CD4-positive, alpha-beta T cell treated with Interleukin-17A for 4 hours (primary cell): ENCODE measurements around the gene SLC38A11.
"Not testable (repeated sequence)": the region's sequence is repeated elsewhere in the genome, so short reads cannot be mapped to it uniquely, and the experiment has no call there.

Experiments used
- DNase-seq: peaks from one replicate; pipeline ENCODE4 v3.0.0-alpha.2; 2020; ENCODE audit warnings: mixed read lengths

The SLC38A11 gene, protein sequence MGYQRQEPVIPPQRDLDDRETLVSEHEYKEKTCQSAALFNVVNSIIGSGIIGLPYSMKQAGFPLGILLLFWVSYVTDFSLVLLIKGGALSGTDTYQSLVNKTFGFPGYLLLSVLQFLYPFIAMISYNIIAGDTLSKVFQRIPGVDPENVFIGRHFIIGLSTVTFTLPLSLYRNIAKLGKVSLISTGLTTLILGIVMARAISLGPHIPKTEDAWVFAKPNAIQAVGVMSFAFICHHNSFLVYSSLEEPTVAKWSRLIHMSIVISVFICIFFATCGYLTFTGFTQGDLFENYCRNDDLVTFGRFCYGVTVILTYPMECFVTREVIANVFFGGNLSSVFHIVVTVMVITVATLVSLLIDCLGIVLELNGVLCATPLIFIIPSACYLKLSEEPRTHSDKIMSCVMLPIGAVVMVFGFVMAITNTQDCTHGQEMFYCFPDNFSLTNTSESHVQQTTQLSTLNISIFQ

DNA sequence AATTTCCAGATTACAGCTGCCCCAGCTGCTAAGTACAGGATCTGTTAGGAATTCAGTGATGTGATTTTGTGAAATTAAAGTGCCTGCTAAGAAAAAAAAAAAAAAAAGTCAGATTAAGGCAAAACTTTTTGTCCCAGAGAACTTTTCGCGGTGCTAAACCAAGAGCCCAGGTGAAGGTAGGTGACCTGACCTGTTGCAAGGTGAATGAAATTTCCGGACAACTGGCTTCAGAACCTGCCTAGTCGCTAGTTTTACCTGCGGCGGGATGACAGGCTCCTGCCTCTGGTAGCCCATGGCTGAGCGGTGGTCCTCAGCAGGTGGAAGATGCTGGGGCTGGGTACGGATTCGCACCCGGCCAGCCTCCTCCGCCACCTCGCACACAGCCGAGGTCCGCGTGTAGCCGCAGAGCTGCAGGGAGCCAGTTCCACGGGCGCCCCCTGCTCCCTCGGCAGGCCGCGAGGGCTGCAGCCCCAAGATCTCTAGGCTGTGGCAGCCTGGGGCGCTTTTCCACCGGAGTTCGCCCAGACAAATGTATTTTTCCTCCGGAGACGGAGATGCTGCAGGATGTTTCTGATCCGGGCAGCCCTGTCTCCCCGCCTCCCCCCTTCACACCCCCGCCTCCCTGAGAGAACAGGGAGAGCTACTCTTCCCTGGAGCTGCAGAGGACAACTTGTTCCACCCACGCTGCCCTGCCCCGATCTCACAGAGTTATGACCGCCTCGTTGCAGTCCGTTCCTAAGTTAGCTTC is at the start of gene SLC38A11:
SLC38A11 (minus strand) TSS at position 572 of the 748 bp plus-strand sequence; CDS start at position 294, 278 bp downstream.
- DNase-seq: no peak

DNA sequence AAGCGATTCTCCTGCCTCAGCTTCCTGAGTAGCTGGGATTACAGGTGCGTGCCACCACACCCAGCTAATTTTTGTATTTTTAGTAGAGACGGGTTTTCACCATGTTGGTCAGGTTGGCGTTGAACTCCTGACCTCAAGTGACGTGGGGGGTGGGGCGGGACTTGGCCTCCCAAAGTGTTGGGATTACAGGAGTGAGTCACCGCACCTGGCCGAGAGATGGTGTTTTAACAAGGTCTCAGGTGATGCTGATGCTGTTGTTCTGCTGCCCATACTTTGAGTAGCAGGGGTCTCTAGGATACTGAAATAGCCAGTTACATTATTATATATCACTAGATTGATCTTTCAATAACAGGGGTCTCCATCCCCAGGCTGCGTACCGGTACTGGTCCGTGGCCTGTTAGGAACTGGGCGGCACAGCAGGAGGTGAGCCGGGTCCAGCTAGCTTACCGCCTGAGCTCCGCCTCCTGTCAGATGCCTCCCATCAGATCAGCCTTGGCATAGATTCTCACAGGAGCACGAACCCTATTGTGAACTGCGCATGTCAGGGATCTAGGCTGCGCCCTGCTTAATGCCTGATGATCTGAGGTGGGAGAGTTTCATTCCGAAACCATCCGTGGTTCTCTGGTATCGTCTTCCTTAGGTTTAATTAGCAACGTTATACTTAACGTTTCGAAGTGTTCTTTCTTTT is 48.3 kb upstream of the SLC38A11 start:
- DNase-seq: no peak

DNA sequence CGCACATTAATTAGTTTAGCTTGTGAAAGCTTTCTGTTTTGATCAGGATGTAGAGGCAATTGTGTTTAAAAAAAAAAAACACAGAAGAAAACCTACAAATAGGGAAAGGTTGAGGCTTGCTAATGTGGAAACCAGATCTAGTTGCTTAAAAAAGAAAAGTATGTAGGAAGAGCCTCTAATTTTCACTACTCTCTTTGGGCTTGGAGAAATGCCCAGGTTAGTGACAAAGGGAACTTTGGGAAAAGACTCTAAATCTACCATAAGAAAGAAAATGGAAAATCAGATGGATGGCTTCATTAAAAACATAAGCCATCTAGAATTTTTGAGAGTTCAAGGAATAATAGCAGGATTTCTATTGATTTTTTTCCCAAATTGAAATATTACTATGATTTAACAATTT is 47.3 kb upstream of the SLC38A11 start:
- DNase-seq: no peak

DNA sequence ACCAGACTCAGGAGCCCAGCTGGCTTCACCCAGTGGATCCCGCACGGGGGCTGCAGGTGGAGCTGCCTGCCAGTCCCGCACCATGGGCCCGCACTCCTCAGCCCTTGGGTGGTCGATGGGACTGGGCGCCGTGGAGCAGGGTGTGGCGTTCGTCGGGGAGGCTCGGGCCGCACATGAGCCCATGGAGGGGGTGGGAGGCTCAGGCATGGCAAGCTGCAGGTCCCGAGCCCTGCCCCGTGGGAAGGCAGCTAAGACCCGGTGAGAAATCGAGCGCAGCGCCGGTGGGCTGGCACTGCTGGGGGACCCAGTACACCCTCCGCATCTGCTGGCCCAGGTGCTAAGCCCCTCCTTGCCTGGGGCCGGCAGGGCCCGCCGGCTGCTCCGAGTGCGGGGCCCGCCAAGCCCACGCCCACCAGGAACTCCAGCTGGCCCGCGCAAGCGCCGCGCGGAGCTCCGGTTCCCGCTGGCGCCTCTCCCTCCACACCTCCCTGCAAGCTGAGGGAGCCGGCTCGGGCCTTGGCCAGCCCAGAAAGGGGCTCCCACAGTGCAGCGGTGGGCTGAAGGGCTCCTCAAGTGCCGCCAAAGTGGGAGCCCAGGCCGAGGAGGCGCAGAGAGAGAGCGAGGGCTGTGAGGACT is 39.5 kb upstream of the SLC38A11 start:
- not testable (repeated sequence) for DNase-seq

DNA sequence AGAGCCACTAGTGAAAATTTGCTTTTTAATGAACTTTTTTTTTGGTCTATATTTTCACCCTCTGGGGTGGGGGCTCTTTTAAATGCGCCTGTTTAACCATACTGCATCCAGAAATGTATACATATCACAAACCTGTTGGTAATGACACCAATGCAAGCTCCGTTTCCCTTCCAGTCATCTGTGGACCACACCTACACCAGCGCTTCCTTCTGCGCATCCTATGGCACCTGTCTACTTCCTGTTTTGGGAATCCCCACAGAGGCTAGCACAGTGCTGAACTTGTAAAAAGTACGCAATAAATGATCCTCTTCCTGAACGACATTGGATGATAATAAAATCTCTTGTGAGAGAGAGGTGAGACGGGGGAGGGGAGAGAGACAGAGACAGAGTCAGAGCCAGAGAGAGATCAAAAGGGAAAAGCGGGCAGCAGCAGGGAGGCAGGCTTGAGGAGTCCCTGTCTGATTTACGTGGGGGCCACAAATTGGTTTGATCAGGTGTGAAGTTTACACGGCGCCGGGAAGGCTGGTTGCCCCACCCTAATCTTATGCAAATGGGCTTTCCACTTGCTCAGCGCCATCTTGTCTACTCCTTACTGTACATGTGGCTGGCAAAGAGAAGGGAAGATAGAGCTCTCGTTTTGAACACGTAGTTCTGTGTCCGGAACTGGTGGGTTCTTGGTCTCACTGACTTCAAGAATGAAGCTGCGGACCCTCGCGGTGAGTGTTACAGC is 38.1 kb upstream of the SLC38A11 start:
- DNase-seq: no peak

DNA sequence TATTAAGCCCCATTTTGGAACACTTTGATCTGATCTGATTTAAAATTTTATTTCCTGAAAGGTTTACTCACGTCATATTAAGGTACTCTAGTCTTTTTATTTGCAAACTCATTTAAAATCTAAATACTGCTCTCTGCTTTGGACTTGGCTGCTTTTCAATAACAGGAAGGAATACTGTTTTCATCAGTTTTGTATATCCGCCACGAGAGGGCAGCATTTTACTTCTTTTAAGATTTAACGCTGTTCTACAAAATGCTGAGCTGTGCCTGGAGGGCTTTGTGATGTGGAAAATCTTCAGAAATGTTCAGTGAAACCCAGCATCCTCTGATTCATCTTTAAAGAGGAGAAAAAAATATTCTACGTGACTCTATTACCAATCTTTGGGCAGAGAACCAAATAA is 37.5 kb upstream of the SLC38A11 start:
- peak; percentile 48 for DNase-seq

DNA sequence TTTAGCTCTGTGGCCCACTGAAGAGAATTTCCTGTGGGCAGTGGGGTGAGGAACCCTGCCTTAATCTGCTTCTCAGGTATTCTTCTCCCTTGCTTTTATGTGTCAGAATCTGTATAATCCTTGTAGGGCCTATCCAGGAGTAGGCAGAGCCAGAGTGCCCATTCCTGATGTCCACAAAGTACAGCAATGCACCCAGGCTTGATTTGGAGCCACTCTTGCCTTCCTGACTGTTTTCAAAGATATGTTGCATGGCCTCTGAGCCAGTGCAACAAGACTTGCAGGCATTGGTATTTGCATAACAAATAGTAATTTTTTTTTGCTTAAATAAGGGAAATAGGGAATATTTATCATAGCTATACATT is 36.7 kb upstream of the SLC38A11 start:
- DNase-seq: not testable (repeated sequence)

DNA sequence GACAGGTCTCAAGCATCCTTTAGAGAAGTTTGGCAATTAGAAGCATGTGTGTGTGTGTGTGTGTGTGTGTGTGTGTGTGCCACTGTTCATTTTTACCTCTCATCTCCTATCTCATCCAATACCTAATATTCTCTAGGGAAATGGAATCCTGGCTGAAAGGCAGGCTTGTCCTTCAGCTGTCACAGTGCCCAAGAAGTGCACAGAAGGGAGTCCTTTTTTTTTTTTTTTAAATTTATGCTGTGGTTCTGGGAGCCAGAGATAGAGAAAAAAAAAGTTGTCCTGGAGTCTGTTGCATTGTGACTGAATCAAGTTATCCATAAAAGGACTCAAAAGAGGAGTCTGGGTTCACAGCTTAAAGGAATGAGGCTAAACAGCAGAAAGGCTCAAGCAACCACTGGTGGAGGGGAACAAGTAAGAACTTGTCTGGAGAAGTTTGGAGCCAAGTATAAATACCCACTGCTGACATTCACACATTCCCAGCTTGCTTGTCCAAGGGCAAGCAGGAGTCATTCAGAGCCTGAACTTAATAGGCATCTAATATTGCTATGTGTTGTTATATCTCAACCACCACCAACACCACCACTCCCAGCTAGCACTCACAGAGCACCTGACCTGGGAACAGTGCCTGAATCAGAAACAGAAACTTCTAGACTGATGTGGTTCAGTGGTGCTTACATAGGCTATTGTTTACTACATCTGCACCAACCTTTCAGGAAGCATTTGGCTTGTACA is 36.2 kb upstream of the SLC38A11 start:
- DNase-seq: not testable (repeated sequence)

DNA sequence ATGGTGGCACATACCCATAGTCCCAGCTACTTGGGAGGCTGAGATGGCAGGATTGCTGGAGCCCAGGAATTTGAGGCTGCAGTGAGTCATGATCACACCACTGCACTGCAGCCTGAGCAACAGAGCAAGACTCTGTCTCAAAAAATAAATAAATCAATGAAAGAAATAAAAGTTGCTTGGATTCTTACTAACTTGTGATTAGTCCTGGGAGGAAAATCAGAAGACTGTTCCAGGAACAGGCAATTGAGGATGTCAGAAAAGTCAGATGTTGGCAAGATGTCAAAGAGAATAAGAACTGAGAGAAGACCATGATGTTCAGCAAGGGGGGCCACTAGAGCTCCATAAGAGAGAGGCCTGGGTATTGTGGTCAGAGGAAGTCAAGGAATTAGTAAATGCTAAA is 35.6 kb upstream of the SLC38A11 start:
- DNase-seq: not testable (repeated sequence)

DNA sequence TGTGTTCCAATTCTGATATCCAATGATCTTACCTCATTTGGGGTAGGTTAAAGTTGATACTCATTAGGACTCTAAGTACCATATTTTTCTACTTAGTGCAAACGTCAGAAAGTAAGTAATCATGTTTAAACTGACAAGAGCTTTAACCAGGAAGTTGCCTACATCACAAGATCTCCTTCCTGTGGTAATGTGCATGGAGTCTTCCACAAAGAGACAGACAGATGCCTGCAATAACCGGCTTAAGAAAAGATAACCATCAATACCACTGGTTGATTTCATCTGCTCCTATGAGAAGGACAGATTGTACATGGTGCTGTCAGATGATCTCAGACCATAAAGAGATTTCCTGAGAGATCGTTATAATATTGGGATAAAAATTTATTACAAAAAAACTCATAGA is 33.5 kb upstream of the SLC38A11 start:
- DNase-seq: not testable (repeated sequence)

DNA sequence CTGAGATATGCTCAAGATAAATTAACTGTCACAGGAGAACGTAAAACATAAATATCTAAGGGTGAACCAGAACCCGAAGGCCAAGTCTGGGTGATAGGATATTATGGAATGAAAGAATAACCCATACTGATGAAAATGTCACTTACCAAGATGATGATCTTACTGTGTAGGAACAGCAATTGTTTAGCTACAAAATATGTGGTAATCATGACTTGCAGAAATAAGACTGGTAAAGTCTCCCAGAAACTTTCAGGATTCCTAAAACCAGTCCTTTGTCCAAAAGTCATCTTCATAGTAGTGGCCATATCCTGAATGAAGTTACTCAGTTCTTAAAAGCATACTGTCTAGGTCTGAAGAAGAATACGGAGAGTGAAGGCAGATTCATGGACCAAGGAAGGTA is 30.7 kb upstream of the SLC38A11 start:
- DNase-seq: not testable (repeated sequence)

DNA sequence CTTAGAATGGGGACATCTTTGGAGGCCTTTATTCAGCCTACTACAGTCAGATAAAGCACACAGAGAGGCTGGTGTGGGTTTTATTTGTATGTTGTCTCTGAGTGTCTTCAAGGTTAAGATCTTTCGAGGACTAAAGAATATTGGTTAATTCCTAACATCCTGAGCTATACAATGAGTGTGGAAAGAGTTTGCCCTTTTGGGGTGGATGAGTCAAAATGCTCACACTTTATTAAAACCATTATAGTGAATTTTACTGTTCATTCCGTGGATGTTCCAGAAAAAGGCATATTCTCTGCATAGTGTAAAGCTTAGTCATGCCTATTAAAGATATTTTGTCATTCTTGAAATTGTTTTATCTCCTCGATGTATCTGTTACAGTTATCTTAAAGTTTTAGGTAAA is 29.1 kb upstream of the SLC38A11 start:
- no peak for DNase-seq

DNA sequence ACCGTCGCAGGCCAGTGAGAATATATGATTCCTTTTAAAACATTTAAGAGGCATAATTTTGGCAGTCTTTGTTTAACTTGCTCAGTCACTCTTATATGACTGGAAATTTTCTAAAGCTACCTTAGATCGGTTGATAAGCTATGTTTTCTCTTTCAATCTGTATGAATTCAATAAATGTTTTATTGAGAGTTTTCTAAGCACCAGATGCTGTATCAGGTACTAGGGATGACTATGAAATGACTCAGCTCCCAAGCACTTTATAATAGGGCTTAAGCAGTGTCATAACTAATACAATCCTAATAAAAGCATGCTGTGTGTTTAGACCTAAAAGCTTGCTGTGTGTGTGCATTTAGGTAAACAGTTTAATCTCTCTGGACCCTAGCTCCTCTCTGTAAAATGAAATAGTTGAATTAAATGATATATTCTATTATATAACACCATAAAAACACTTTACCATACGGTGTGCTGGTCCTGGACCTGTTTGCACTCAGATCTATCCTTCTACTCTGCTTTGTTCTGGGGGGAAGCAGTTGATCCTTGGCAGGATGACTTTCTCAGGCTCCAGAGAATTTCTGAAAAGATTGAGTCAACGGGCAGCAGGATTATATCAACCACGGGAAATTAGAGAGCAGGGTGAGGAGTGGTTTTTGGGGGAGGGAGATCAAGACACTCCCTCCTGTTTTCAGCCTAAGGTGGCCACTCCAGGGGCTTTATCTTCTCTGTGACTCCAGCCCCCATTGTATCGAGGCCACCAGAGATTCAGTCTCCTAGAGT is 26.1 kb upstream of the SLC38A11 start:
- DNase-seq: no peak

DNA sequence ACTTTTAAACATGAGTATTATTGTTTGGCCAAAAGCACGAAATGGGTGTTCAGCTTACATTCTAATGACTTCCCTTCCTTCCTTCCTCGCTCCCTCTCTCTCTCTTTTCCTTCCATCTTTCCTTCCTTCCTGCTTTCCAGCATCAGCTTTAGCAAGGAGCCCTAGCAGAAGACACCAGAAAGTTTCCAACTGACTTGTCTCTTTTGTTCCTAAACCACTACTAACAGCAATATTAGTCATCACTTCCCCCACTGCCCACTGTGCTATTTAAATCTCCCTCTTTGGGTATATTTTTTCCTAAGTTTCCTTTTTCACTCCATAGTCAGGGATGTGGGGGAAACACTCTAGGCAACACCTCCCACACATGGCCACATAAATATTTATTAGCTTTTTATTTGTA is 25.4 kb upstream of the SLC38A11 start:
- DNase-seq: not testable (repeated sequence)

DNA sequence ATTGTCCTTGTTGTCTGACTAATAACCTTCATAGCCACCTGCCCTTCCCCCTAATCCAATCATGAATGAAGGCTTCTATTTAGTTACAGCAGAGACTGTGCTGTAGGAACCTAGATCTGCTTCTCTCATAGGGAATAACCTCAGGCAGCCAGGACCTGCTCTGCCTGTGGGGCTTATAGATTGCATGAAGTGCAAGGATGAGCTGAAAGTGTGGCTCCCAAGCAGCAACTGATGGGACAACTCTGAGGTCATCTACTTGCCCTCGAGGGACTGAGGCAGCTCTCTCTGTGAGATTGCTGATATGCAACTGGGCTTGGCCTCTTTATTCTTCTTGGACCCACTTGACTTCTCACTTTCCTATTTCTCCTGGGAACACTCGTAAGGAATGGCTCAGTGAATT is 23.8 kb upstream of the SLC38A11 start:
- no peak for DNase-seq

DNA sequence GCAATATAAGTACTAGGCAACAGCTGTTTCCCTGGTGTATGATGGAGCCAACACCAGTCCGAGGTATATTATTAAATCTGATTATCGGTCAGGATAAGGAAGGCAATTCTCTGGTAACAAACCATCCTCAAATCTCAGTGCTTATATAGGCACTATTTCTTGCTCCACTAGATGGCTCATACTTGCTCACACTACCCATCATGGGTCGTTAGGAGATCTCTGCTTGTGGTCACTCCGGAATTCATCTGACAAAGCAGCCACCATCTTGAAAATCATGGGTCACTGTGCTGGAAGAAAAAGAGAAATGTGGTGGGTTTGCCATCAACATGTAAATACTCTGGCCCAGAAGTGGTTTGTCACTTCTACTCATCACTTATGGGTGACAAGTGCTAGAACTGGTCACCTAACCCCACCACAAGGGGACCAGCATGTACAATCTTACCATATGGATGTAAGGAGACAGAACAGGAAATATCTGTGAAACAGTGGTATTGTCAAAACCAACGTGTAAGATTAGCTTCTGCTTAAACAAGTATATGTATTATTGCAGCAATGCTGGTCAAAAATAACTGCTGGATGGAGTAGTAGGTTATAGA is 21.6 kb upstream of the SLC38A11 start:
- DNase-seq: not testable (repeated sequence)

DNA sequence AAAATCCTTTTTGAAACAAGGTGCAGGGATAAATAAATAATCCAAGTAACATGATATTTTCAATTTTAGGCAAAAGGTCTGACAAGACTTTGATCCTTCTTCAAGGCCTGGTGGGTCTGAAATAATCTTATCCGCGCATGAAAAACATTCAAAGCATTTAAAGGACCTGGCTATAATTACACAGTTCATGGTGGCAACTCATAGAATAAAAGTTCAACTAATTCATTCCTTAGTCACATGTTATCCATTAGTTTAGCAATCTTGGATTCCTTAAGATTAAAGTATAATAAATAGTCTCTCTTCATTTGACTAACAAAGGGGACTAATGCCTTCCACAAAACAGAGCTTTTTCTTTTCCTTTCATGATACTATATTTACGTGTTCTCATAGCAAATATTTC is 21.0 kb upstream of the SLC38A11 start:
- no peak for DNase-seq

DNA sequence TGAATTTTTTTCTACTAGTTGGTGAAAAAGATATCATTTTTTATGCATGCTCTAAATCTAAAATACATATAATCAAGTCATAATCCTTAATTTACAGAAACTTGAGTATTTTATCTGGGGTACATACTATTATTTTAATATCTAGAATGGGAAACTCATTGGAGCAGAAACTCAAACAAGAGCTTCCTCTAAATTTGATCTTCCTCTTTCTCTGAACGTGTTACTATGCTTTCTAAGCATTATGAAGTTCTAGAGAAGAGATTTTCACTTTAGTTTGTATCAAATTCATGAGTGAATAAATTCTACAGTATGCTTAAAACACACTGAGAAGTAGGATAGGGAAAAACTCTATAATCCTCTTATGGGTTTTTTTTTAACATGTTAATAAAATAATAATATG is 20.6 kb upstream of the SLC38A11 start:
- DNase-seq: no peak

DNA sequence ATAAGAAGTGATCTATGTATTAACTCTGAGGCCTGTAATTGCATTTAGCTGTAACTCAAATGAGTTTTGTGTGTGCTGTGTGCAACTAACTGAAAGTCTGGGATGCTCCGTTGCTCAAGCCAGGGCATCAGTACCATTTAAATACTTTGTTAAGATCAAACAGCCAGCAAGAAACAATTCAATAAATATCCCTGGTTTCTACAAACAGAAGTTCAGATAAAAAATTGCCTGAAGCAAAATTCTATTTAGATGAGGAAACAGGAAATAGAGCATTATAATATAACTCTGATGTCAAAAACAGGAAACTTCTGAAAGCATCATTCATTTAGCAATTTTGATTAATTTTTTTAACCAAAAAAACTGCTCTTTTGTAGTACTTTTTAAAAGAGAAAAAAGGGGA is 18.9 kb upstream of the SLC38A11 start:
- DNase-seq: no peak

DNA sequence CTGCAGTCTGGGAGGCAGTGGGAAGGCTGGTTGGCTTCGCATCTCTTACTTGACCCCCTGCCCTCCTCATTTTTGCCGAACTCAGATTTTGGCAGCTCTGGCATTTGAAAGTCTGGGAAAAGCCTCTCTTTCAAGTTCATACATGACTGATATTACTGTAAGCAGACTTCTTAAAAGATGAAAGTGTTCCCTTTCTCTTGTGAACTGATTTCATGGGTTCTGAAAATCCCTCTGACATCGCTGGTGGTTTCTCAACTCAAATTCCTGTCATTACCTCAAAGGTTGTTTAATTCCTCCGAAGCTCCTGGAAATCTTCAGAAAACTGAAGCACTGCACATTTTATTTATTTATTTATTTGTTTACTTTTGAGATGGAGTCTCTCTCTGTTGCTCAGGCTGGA is 16.9 kb upstream of the SLC38A11 start:
- DNase-seq: no peak
